OCI-LY7 (cell line): Measurements from ENCODE around the gene IGFBP6. TPM values are rescaled to one million over a fixed set of nuclear protein-coding genes. Genes with fewer than 3 reads are reported as not detected.

Experiments
- BruUV-seq: library from RNA; stranded (reverse); fragments of 400-500 nt; replicated peaks from 2 replicates; lab custom pipeline; 2021; lab: Mats Ljungman, UMichigan
- CTCF ChIA-PET: fragments of 300-600 bp; sonication (Branson Sonifier 250); formaldehyde crosslinking; loops from one replicate; lab custom pipeline; 2022; ENCODE audit warnings: antibody characterized with exemption; ENCODE audit not compliant: unreplicated experiment; lab: Charles Lee
- POLR2A ChIA-PET: fragments of 300-600 bp; sonication (Branson Sonifier 250); formaldehyde crosslinking; loops from one replicate; lab custom pipeline; 2022; ENCODE audit warnings: antibody characterized with exemption; lab: Charles Lee
- DNase-seq: peaks from one replicate; pipeline ENCODE4 v3.0.0-alpha.2; 2015; ENCODE audit warnings: low spot score
- H2AFZ ChIP-seq: fragments of 200-600 bp; sonication (generic), shearing (Covaris generic); 2 replicates; pipeline ENCODE4 v1.6.1; 2014; ENCODE audit warnings: mild to moderate bottlenecking, antibody characterized with exemption, low read length, moderate library complexity
- H3K27ac ChIP-seq: fragments of 200-600 bp; sonication (generic); 2 replicates; pipeline ENCODE4 v1.5.1; 2014; ENCODE audit warnings: mixed run types, low read depth, mild to moderate bottlenecking, moderate library complexity, low read length, inconsistent platforms; ENCODE audit not compliant: poor library complexity, severe bottlenecking
- H3K36me3 ChIP-seq: fragments of 200-600 bp; sonication (generic); 2 replicates; pipeline ENCODE4 v1.6.1; 2014; ENCODE audit warnings: mild to moderate bottlenecking, antibody characterized with exemption, low read length, moderate library complexity, mixed read lengths; ENCODE audit not compliant: insufficient read depth
- H3K4me1 ChIP-seq: fragments of 200-600 bp; sonication (generic); 2 replicates; pipeline ENCODE4 v1.5.1; 2014; ENCODE audit warnings: mild to moderate bottlenecking, low read length; ENCODE audit not compliant: insufficient read depth, poor library complexity, severe bottlenecking
- H3K4me2 ChIP-seq: fragments of 200-600 bp; sonication (generic); 2 replicates; pipeline ENCODE4 v1.6.1; 2014; ENCODE audit warnings: mild to moderate bottlenecking, low read length
- H3K4me3 ChIP-seq: fragments of 200-600 bp; sonication (generic); 2 replicates; pipeline ENCODE4 v1.5.1; 2014; ENCODE audit warnings: mild to moderate bottlenecking, low read depth, low read length; ENCODE audit not compliant: poor library complexity, severe bottlenecking
- H3K79me2 ChIP-seq: fragments of 200-600 bp; sonication (generic); 2 replicates; pipeline ENCODE4 v1.6.1; 2016; ENCODE audit warnings: low read depth, mild to moderate bottlenecking, low read length, moderate library complexity, mixed read lengths; ENCODE audit not compliant: insufficient read depth
- H3K9me2 ChIP-seq: fragments of 200-600 bp; sonication (generic); 2 replicates; pipeline ENCODE4 v1.6.1; 2016; ENCODE audit warnings: mild to moderate bottlenecking, low read length, mixed read lengths; ENCODE audit not compliant: insufficient read depth
- H3K9me3 ChIP-seq: fragments of 200-600 bp; sonication (generic); 2 replicates; pipeline ENCODE4 v1.6.1; 2014; ENCODE audit warnings: mild to moderate bottlenecking, mixed run types, low read length, mixed read lengths
- H4K20me1 ChIP-seq: fragments of 200-600 bp; sonication (generic); 2 replicates; pipeline ENCODE4 v1.6.1; 2014; ENCODE audit warnings: mild to moderate bottlenecking, antibody characterized with exemption, low read length, moderate library complexity, mixed read lengths; ENCODE audit not compliant: insufficient read depth
- CTCF ChIP-seq: fragments of 200-600 bp; sonication (generic); conservative IDR thresholded peaks from 2 replicates; pipeline ENCODE4 v1.5.1; 2014; ENCODE audit warnings: mild to moderate bottlenecking, antibody characterized with exemption, low read length, moderate library complexity, mixed read lengths
- EZH2phosphoT487 ChIP-seq: fragments of 200-600 bp; sonication (generic); IDR thresholded peaks from 2 replicates; pipeline ENCODE4 v1.6.1; 2018; ENCODE audit warnings: low read depth, borderline replicate concordance, mild to moderate bottlenecking, mixed run types, antibody characterized with exemption, low read length, moderate library complexity, mixed read lengths
- intact Hi-C: fragments of 100-400 bp; cut with micrococcal nuclease; formaldehyde crosslinking; loops from one replicate; pipeline ENCODE4 v1.10.0; 2022; ENCODE audit not compliant: unreplicated experiment
- total RNA-seq, 2 experiments: library from RNA; depleted of rRNA in 1 of 2; stranded (reverse); fragments of >200 nt in 1 of 2; shearing (Covaris generic) in 1 of 2; gene quantifications; 2 replicates each; pipeline ENCODE4 v1.2.3, GENCODE V29; 2014 to 2022

Gene IGFBP6
- total RNA-seq, 2 experiments from 2014 or later: 2.9 TPM; not detected in 1

- ChIA-PET POLR2A (interaction anchor here (2.5 kb wide), 1 partner anchor 23 kb away, joined by 6 read pairs; the partner anchor contains the start of gene SPRYD3), CTCF (interaction anchor here (0.7 to 1.2 kb wide), 2 partner anchors 10 to 37 kb away, joined by 4 to 6 read pairs; no protein-coding TSS in a partner anchor)
- intact Hi-C loops: no loop called here
- no peaks in the 10 kb centered on the region for H4K20me1 ChIP-seq
- H3K27ac ChIP-seq: no peak overlapping the region
- H3K9me3 ChIP-seq: no peaks in the 10 kb centered on the region
- TF ChIP-seq EZH2phosphoT487 (no peak), CTCF (no peak)
- DNase-seq: no peak
- no peaks in the 10 kb centered on the region for H3K36me3 ChIP-seq
- H3K79me2 ChIP-seq: no peaks in the 10 kb centered on the region
- H3K9me2 ChIP-seq: no peaks in the 10 kb centered on the region
- no peak overlapping the region for H3K4me3 ChIP-seq
- H3K4me2 ChIP-seq: no peak overlapping the region
- no TSS peak for BruUV-seq
- H3K4me1 ChIP-seq: peaks cover 6% of the 10 kb centered on the region
- H2AFZ ChIP-seq: no peak overlapping the region
Observed at GRCh38 chr12:53056296-53056695, 41.2 kb upstream of the IGFBP6 start.

- Histone ChIP-seq H3K4me1 (peaks cover 6% of the 10 kb centered on the region), H3K9me3 (no peaks in the 10 kb centered on the region), H4K20me1 (no peaks in the 10 kb centered on the region), H3K4me2 (no peak overlapping the region), H3K79me2 (no peaks in the 10 kb centered on the region), H3K9me2 (no peaks in the 10 kb centered on the region), H2AFZ (no peak overlapping the region), H3K27ac (no peak overlapping the region), H3K36me3 (no peaks in the 10 kb centered on the region), H3K4me3 (no peak overlapping the region)
- intact Hi-C loops: no loop called here
- TF ChIP-seq EZH2phosphoT487: no peak
- no peak for TF ChIP-seq CTCF
- ChIA-PET POLR2A (no interaction called here), CTCF (interaction anchor here (1.2 kb wide), 1 partner anchor 9 kb away, joined by 6 read pairs; no protein-coding TSS in a partner anchor)
- no TSS peak for BruUV-seq
- no peak for DNase-seq
Observed at GRCh38 chr12:53056901-53057300, 40.6 kb upstream of the IGFBP6 start.

GRCh38 chr12:53057816-53058500 is 39.5 kb upstream of the IGFBP6 start:
- Histone ChIP-seq H3K4me2 (no peak overlapping the region), H3K9me3 (no peaks in the 10 kb centered on the region), H2AFZ (no peak overlapping the region), H3K9me2 (no peaks in the 10 kb centered on the region), H4K20me1 (no peaks in the 10 kb centered on the region), H3K27ac (no peak overlapping the region), H3K36me3 (no peaks in the 10 kb centered on the region), H3K4me1 (peaks cover 6% of the 10 kb centered on the region), H3K4me3 (no peak overlapping the region), H3K79me2 (no peaks in the 10 kb centered on the region)
- TF ChIP-seq CTCF (no peak), EZH2phosphoT487 (no peak)
- no TSS peak for BruUV-seq
- ChIA-PET POLR2A (interaction anchor here (0.5 kb wide), 1 partner anchor 227 kb away, joined by 3 read pairs; no protein-coding TSS in a partner anchor), CTCF (interaction anchor here (1.2 kb wide), 1 partner anchor 8 kb away, joined by 6 read pairs; no protein-coding TSS in a partner anchor)
- intact Hi-C loops: no loop called here
- no peak for DNase-seq
